OCI-M2 (cell line): Measurements from ENCODE around the gene BICD1.
"Not testable (repeated sequence)": the region's sequence is repeated elsewhere in the genome, so short reads cannot be mapped to it uniquely, and the experiment has no call there.

Experiments used
- DNase-seq: peaks from one replicate; lab custom pipeline; 2025; ENCODE audit not compliant: unreplicated experiment; lab: John Stamatoyannopoulos, UW

BICD1 gene

DNA sequence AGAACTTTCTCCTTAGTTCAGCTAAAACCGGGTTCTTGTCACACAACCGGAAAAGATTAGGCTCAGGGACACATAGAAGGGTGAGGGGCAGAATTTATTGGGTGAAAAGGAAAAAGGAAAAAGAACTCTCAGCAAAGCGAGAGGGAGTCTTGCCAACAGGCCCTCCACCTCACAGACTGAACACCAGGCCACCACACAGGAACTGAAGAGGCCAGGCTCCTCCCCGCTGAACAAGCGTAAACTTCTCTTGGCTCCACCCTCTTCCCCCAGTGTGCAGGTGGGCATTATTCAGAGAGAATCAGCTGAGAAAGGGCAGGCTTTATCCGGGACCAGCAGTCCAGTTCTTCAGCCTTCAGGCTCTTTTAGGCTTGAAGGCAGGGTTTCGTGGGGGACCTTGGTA, 167.1 kb downstream of the BICD1 start:
- no peak for DNase-seq

DNA sequence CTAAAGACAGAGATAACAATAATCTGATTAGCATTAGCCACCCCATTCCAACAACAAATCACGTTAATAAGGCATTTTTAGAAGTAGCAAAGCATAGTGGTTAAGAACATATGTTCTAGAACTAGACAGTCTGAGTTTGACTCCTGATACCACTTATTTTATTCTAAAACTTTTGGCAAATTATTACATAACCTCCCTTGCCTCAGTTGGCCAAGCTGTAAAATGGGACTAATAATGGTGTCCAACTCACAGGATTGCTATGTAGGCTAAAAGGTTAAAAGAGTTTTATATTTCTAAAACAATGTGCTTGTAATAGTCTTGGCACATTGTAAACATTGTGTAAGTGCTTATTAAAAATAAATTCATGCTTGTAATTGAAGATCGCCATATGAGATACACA, 168.0 kb downstream of the BICD1 start:
- DNase-seq = no peak

- DNase-seq = not testable (repeated sequence)
These were observed 168.9 kb downstream of the BICD1 start for GRCh38 chr12:32275520-32275919.

- no peak for DNase-seq
These were observed 171.1 kb downstream of the BICD1 start for GRCh38 chr12:32277774-32278173.

DNA sequence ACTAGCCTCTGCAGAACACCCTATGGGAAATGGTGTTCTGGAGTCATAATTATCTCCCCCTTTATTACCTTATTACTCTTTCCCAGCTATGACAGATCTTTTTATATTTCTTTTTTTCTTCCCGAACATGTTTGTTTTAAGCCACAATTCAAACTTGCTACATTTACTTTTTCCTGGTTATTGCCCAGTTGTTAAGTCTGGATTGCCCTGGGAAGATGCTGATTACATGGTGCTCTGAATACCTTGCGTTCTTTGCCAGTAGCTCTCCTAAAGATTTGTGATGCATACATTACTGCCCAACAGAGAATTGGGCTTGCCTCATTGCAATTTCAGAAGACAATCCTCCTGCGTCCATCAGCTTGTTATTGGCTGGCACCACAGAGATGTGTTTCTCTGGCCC, 174.5 kb downstream of the BICD1 start:
- DNase-seq = no peak

GRCh38 chr12:32284561-32284960, 177.9 kb downstream of the BICD1 start:
- DNase-seq = no peak

DNA sequence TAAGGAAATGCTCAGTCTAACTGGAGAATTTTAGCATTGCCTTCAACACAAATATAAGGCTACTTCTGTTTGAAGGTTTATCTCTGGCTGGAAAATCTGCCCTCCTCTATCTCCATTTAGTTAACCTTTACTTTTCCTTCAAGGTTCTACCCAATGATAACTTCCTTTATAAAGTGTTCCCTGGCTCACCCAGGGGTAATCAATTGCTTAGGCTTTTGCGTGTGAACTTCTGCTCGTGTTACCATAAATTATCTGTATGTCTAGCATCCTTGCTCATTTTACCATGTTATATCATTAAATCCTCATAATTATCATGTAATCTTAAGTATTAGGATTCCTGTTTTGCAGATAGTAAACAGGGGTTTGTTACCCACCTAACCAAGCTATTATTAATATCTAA, 178.4 kb downstream of the BICD1 start:
- DNase-seq = no peak

GRCh38 chr12:32285489-32285888, 178.8 kb downstream of the BICD1 start:
- DNase-seq = no peak

GRCh38 chr12:32290411-32290810, 183.8 kb downstream of the BICD1 start:
- no peak for DNase-seq

- no peak for DNase-seq
These were observed 185.5 kb downstream of the BICD1 start for GRCh38 chr12:32292151-32292550.

DNA sequence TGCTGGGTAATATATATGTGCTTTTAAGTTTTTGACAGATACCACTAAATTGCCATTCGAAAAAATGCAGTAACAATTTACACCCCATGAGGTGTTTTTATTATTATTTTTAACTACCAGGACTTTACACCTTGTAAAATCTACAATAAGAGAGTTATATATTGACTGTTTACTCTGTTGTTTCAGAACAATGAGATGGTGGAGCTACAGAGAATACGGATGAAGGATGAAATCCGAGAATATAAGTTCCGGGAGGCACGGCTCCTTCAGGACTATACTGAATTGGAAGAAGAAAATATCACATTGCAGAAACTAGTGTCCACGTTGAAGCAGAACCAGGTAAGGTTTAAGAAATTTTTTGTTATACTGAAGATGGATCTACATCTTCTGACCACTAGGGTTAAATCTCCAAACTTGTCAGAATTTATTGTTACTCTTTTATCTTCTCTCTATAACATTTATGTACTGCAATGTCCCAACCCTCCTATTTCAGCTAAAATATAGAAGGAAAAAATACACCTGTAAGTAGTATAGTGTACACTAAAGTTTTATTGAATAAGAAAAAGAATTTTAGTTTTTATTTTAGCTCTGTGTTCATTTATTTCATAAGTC, 187.3 kb downstream of the BICD1 start:
- no peak for DNase-seq

GRCh38 chr12:32296567-32296966, 189.9 kb downstream of the BICD1 start:
- no peak for DNase-seq

- no peak for DNase-seq
These were observed 192.3 kb downstream of the BICD1 start for GRCh38 chr12:32298917-32299316.

- DNase-seq = no peak
These were observed 194.6 kb downstream of the BICD1 start for GRCh38 chr12:32301216-32301615.

- DNase-seq = no peak
These were observed 195.8 kb downstream of the BICD1 start for GRCh38 chr12:32302218-32303173.

GRCh38 chr12:32303174-32303549, 196.5 kb downstream of the BICD1 start:
- DNase-seq = no peak

GRCh38 chr12:32305163-32305562, 198.5 kb downstream of the BICD1 start:
- no peak for DNase-seq

- no peak for DNase-seq
These were observed 200.7 kb downstream of the BICD1 start for GRCh38 chr12:32307326-32307725.

GRCh38 chr12:32309811-32310736, 203.4 kb downstream of the BICD1 start:
- no peak for DNase-seq

GRCh38 chr12:32312049-32312670, 205.5 kb downstream of the BICD1 start:
- no peak for DNase-seq

- no peak for DNase-seq
These were observed 215.7 kb downstream of the BICD1 start for GRCh38 chr12:32322354-32322753.
